Fibroblast of peridontal ligament (primary cell): Measurements from ENCODE around the gene SLC35E1.

ENCODE experiments used
- DNase-seq: peaks from one replicate; pipeline ENCODE4 v3.0.0-alpha.2; 2010; ENCODE audit errors: extremely low read depth

The SLC35E1 gene

DNA sequence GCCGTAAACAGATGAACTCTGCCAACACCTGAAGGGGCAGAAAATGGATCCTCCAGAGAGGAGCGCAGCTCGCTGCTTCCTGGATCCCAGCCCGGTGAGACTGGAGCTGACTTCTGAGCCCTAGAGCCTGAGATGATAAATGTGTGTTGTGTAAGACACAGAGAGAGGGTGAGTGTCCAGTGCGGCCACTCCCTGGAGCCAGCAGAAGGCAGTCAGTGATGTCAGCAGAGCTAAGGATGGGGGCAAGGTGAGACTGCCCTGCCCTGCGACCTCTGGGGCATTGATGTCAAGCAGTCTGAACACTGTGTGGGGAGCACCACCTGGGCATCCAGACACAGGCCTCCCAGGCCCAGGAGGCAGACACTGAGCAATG, 9.7 kb upstream of the SLC35E1 start:
- DNase-seq, result no peak

DNA sequence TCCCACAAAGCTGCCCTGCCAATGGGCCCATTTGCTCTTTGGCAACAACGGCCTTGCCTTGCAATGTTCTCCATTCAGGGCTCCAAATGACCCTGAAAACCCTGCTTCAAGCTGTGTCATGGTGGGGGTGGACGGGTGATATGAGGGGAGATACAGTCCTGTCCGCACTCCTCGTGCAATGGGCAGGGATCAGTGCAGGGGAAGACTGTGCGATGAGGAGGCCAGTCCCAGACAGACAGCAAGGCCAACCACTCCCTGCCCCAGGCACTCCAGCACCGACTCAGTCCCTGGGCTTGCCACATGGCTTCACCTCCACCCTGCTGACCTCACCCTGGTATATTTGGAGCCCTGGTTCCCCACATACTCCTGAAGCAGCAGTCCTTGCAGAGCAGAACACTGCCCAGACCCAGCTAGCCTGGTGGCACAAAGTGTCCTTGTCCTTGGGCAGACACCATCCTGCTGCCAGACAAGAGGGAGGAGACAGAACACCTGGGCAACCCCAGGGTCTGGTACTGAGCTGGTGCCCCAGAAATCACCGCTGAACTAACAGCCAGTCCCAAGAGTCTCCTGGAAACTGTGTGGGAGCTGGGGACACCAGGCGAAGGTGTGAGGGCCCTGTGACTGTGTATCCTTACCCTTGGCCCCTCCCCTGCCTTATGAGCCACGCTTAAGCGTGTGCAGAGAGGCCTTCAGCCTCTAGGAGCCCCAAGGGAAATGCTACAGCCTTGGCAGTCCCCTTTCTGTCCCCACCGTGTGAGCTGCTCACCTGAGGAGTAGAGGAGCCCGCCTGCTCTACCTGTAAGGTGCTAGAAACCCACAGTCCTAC, 9.1 kb upstream of the SLC35E1 start:
- DNase-seq, result no peak

DNA sequence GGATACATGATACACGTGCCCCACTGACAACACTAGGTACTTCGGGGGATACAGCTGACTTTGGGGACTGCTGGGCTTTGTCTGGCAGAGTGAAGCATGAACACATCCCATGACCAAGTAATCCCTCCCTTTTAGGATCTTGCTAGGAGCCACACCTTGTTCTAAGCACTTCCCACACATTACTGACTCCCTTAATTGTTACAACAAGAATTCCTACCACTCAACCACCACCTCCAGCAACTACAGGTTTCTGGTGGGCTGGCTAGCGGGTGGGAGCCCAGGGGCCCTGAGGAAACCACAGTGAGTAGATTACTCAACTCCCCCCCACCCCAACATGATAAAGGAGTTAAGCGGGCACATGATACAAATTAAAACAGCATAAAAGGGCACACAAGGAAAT, 7.2 kb upstream of the SLC35E1 start:
- no peak for DNase-seq

DNA sequence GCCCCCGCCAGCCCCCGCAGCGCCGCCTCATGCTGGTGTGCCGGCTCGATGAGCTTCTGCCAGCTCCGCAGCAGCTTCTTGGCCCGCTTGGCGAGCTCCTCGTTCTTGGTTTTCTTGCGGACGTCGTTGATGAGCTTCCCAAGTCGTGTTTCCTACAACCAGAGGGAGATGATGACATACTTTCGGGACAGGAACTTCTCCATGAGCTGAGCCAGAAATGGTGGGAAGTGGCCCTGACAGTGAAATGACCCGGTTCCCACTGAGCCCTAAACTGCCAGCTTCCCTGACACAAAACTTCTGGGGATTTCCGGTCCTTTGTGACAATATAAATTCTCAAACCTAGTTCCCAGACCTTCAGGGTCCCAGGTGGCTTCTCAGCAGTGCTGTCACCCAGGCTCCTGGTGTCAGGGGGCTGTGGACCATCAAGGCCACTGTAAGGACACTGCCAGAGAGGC, 5.3 kb upstream of the SLC35E1 start:
- DNase-seq, result no peak

DNA sequence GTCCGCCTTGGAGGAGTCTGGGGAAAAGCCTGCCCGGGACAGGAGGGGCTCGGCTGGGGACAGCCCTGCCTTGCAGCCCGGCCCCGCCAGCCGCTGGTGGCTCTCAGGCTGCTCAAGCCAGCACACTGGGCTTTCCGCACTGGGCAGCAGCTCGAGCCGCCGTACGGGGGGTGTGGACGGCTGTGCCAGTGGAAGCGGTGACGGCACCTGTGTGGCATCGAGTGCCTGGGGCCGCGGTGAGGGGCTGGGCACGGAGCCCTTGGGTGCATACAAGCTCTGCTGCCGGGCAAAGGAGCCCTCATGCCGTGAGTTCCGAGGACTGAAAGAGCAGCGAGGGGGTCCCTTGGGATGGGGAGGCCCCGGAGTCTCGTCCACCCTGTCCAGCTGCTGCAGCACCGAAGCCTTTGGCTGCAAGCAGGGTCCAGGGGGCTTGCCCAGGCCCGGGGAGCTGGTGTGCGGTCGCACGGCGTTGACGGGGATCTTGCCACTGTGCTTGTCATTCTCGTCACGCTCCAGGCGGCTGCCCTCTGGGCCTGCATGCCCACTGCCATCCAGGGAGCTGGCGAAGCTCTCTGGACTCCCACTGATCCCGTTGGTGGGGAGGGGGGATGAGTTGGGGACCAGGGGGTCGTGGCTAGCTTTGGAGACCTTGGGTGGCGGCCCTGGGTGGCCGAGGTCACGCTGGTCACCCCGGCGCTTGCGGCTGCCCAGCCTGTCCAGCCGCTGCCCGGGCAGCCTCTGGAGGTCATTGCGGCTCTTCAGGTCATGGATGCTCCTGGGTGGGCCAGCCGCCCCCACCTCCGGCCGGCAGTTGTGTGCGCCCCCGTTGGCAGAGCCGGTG, 4.7 kb upstream of the SLC35E1 start:
- DNase-seq, result no peak

DNA sequence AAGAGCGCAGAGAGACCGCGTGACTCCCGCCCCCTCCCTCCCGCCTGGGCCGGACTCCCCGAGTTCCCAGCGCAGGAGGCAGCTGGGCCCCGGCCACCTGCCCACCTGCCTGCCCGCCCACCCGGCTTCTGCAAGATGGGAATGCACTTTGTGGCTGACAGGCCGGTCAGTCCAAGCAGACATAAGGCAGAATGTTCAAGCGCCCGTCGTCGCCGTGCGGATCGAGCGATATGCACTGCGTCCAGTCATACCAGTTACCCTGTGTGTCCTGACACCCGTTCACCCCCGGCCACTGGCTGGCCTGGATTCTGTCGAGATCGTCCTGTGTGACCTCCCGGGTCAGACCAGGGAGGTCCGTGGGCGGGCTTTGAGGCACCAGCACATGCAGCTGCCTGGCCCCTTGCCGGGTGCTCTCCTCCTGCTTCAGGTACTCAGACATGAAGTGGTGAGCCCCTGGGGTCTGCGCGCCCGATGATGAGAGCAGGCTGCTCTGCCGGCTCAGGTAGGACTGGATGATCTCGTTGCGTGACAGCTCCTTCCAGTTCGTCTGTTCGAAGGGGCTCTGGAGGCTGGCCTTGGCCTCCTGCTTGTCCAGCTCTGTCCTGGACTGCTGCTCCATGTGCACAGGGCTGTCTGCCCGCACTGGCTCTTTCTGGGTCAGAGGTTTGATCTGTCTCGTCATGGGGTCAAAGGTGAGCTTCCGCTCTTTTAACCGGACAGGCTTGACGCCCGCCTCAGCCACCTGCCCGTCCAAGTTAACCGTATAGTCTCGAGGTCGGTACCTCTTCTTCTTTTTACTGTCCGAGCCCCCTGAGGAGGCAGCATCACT, 3.9 kb upstream of the SLC35E1 start:
- no peak for DNase-seq

DNA sequence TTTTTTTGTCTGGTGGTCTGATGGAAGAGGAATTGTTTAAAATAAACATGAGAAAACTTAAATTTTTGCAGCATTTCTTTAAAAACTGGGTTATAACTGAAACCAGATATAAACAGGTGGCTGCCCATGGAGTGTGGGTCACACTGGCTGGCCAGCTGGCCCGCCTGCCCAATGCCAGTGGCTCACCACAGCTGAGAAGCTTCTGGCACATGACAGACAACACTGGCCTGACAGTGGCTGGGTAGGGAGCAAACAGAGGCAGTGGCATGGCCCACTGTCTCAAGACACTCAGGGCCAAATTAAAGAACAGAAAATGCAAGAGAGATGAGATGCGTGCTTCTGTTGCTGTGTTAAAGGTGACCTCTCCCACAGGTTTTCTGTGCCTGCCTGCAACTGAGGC, 3.1 kb upstream of the SLC35E1 start:
- DNase-seq, result no peak

DNA sequence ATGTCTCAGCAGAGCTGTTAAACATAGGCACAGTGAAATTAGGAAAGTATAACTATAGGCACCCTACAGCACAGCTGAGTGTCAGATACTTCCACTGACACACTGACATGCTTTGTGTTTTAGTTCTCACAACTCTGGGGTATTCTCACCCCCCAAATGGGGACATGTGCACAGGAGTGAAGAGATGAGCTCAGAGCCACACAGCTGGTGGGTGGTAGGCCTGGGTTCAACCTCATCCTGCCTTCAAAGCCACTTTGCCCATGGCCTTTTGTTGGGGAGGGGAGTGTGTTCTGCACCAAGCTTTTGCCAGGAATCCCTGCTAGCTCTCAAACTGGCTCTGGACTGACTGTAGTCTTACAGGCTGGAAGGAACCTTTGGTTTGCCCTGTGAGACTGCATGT, 1.7 kb upstream of the SLC35E1 start:
- DNase-seq, result no peak

DNA sequence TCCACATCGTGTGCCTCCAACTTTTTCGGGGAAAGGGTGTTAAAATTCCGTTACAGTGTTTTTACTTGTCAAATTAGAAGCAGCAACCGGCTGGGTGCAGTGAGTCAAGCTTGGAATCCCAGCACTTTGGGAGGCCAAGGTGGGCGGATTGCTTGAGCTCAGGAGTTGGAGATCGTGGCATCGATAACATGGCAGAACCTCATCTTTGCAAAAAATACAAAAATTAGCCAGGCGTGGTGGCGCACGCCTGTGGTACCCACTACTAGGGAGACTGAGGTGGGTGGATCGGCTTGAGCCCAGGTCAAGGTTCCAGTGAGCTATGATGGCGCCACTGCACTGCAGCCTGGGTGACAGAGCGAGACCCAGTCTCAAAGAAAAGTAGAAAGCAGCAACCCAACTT, 1.1 kb upstream of the SLC35E1 start:
- DNase-seq, result no peak

DNA sequence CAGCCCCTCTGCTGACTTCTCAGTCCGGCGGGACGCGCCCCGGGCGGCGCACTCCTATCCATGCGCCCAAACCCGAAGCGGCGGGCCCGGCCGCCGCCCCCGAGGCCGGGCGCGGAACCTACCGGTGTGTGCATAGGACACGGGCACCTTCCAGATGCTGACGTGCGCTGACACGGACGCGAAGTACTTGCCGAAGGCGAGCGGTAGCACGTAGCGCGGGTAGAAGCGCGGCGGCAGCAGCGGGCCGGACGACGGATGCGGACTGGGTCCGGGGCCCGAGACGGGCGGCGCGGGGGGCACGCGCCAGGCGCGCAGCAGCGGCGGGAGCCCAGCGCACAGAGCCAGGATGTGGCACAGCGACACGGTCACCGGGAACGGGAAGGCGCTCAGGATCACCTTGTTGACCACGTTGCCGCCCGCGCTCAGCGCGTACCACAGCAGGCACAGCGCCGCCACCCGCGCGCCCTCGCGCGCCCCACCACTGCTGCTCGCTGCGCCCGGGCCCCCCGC, 338 bp downstream of the SLC35E1 start:
- DNase-seq, result no peak

DNA sequence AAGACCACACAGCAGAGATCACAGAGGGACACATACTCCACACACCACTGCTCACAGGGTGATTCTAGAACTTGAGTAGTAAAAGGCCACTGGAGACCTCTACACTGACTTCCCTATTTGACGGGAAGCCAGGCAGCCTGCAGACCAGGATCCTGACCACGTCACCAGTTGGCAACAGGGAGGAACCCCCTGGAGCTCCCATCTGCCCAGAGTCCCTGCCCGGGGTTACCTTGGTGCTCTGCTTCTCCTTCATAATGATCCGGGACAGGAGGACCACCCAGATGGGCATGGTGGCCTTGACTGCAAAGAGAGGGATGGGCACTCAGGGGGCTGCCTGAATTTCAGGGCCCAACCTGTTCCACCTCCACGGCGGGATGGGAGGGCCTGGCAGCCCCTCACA, 932 bp downstream of the SLC35E1 start:
- DNase-seq, result peak; percentile 47

DNA sequence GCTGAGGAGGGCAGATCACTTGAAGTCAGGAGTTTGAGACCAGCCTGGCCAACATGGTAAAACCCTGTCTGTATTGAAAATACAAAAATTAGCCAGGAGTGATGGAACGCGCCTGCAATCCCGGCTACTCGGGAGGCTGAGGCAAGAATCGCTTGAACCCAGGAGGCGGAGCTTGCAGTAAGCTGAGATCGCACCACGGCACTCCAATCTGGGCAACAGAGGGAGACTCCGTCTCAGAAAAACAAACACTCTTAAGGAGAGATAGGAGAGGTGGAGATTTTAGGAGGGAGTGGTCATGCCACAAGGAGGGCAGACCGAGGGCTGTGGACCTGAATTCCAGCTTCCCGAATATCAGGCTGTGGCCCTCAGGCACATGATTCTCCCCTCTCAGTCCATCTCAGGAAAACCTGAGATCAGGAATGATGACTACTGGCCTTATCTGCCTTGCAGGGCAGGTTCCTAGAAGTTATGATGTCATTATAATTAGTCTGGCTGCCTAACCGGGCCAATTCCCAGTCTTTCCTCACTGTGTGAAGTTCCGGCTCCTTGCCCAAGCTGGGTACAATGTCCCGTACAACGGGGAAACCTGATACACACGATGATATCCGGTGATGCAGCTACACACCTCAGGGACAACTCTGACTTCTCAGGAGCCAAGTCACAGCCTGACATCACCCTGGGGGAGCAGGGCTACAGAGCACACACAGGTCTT, 2.5 kb downstream of the SLC35E1 start:
- no peak for DNase-seq

DNA sequence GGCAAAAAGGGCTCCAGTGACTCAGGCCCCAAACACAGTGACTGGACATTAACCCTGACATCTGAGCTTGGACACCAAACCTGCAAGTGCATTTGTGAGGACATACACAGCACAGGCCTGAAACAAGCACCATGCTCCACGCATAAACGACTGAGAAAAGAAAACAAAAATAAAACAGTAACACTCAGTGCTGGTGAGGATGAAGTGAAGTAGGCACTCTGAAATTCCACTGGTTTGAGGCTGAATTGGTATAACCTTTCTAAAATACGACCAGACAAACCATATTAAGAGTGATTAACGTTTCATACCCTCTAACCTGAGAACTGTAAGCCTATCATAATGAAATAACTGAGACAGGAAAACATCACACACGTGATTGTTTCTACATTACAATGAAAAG, 5.5 kb downstream of the SLC35E1 start:
- no peak for DNase-seq

DNA sequence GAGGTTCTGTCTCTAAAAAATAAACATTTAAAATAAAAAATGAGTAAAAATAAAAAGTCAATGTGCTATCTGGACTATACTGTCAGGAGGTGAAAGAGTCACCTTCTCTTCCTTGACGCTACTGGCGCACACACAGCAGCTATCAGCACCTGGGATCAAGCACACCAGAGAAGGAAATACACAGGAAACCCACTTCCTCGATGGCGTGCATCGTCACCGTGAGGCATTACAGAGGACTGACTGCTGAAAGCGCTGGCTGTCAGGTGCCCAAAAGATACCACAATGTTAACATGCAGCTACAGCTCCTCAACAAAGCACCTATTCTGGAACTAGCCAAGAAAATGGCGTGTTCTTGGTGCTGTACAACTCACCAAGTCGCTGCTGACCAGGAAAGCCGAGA, 6.1 kb downstream of the SLC35E1 start:
- DNase-seq, result no peak

DNA sequence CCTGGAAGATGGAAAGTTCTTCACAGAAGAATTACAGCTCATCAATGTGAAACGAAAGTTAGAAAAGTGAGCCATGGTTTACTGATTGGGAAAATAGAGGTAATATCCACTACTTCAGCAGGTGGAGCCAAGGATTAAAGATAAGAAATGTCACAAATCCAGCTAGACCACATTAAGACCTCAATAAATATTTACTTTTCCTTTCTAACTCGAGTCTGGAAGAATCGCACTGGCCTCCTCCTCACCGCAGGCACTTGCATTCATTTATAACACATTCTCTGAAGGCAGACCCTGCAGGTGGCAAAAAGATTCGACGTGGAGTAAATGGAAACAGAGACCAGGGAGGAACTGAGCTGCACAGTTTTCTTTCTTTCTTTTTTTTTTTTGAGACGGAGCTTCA, 7.4 kb downstream of the SLC35E1 start:
- DNase-seq, result no peak

DNA sequence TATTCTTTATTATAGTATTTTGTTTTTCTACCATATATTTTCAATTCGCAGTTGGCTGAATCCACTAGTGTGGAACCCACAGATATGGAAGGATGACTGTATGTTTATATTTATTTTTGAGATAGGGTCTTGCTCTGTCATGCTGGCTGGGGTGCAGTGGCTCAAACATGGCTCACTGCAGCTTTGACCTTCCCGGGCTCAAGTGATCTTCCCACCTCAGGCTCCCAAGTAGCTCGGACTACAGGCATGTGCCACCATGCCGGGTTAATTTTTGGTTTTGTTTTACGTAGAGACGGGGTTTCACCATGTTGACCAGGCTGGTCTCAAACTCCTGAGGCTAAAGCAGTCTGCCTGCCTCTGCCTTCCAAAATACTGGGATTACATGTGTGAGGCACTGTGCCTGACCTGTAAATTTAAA, 9.6 kb downstream of the SLC35E1 start:
- DNase-seq, result no peak

DNA sequence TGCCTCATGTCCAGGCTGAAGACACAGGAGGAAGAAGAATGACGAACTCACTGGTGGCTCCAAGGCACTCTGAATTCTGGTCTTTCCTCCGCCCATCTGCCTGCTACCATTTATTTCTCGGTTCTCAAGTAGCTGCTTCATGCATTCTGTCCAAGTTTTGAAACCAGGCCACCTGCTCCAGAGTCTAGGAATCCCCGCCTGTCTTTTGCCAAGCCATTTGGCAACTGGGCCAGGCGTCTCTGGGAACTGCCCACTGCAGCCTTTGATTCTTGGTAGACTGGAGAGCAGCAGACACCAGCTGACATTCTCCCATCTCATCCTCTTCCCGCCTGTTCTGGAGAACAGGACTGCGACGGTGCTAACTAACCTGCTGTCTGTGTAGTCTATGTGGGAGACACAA, 10.8 kb downstream of the SLC35E1 start:
- no peak for DNase-seq

DNA sequence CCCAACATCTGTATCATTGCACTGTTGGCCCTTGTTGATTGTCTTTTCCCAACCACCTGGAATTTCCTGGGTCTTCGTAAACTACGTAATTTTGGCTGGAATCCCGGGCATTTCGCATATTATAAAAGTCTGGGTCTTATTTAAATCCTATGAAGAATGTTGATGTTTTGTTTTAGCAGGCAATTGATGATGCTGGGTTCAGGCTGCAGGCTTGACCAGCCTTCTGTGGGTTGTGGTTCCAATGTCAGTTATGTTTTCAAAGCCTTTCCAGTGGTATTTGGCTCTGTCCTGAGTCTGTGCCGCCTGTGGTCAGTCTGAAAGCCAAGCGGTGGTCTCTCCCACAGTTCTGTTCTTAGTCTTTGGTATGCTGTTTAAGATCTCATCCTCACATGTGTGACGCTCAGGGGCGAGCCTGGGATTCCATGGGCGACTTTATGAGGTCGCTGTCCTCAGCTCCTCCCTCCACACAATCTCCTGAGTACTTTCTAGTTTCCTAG, 12.4 kb downstream of the SLC35E1 start:
- no peak for DNase-seq

DNA sequence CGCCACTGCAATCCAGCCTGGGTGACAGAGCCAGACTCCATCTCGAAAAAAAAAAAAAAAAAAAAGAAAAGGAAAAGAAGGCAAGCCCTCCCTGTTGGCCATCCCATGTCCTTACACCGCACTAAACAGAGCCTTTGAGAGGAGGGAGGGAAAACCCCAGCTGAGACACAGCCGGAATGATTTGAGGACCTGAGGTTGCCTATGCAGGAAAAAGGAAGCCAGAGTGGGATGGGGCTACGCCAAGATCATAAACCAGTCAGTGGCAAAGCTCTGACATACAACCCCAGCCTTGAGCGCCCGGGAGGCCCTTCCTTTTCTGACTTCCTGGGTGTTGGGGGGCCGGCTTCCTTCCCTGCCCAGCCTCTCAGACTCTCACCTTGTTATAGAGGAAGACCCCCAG, 17.4 kb downstream of the SLC35E1 start:
- no peak for DNase-seq

DNA sequence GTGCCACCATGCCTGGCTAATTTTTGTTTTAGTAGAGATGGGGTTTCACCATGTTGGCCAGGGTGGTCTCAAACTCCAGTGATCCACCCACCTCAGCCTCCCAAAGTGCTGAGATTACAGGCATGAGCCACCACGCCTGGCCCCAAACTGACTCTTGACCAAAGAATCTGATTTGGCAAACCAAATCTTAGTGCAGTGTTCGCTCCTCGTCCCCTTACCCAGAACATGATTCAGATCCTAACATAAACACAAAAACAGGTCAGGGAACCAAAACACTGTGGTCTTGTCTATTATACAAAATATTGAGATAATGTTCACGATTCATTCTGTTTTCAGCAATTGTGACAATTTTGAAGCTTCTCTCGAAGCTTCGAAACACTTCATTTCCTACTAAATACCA, 20.3 kb downstream of the SLC35E1 start:
- DNase-seq, result peak; percentile 3

DNA sequence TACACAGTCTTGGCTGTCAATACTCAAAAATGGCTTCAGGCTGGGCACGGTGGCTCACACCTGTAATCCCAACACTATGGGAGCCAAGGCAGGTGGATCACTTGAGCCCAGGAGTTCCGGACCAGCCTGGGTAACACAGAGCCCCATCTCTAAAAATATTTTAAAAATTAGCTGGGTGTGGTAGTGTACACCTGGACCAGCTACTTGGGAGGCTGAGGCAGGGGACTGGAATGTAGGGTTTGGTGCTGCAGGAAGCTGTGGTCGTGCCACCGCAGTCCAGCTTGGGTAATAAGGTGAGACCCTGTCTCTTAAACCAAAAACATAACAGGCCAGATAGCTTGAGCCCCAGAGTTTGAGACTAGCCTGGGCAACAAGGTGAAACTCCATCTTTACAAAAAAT, 23.3 kb downstream of the SLC35E1 start:
- no peak for DNase-seq
